ENCODE measurements around the gene SPO11.

DNA sequence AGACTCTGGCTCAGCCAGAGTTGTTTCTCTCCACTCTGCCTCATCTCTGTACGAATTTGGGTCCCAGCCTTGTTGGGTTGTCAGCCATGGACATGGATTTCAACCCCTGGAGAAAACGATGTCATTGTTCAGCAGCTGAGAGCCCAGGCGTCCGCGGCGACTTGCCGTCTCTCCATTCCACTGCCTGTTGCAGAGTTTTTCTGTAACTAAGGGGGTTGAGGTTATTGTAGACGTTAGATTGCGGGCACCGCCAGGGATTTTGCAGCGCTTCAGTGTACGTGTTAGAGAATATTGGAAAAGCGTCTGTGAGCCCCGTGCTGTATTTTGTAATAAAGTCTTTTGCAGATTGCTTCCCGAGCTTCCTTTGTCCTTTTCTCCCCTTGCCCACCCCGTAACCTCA, 48.5 kb downstream of the SPO11 start:
- TF ChIP-seq, protein P1, sequence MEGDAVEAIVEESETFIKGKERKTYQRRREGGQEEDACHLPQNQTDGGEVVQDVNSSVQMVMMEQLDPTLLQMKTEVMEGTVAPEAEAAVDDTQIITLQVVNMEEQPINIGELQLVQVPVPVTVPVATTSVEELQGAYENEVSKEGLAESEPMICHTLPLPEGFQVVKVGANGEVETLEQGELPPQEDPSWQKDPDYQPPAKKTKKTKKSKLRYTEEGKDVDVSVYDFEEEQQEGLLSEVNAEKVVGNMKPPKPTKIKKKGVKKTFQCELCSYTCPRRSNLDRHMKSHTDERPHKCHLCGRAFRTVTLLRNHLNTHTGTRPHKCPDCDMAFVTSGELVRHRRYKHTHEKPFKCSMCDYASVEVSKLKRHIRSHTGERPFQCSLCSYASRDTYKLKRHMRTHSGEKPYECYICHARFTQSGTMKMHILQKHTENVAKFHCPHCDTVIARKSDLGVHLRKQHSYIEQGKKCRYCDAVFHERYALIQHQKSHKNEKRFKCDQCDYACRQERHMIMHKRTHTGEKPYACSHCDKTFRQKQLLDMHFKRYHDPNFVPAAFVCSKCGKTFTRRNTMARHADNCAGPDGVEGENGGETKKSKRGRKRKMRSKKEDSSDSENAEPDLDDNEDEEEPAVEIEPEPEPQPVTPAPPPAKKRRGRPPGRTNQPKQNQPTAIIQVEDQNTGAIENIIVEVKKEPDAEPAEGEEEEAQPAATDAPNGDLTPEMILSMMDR (optimal IDR thresholded peaks at IDR 0.05 in 1 of 3, IDR thresholded peaks at IDR 0.05 in 1 of 3, conservative IDR thresholded peaks at IDR 0.05 in 1 of 3; ENCODE audit: extremely low read depth in 1 of 3, insufficient read depth in 2 of 3, low read length in 3 of 3): no peak
- TF ChIP-seq EZH2 (IDR thresholded peaks at IDR 0.05; ENCODE audit: low read length): no peak
